ENCODE results near the gene SET.
"Not testable (repeated sequence)": the region's sequence is repeated elsewhere in the genome, so short reads cannot be mapped to it uniquely, and the experiment has no call there.

Gene SET

GRCh38 chr9:128688501-128689292 lies at the start of gene SET:
Gene SET (plus strand): TSS chr9:128689222. CDS start chr9:128689583, 361 bp downstream.
- DNase-seq = peak; percentile 93 to 95

GRCh38 chr9:128640603-128641002 lies 48.4 kb upstream of the SET start:
- DNase-seq = no peak

GRCh38 chr9:128642675-128643245 lies 46.3 kb upstream of the SET start:
- no peak for DNase-seq

GRCh38 chr9:128643519-128644300 lies 45.3 kb upstream of the SET start:
- no peak for DNase-seq

- not testable (repeated sequence) for DNase-seq
These were observed 40.8 kb upstream of the SET start for GRCh38 chr9:128648206-128648605.

- DNase-seq = no peak
These were observed 37.2 kb upstream of the SET start for GRCh38 chr9:128651798-128652197.

- no peak for DNase-seq
These were observed 35.1 kb upstream of the SET start for GRCh38 chr9:128653908-128654307.

GRCh38 chr9:128654481-128654880 lies 34.5 kb upstream of the SET start:
- DNase-seq = no peak

GRCh38 chr9:128656416-128657343 lies 32.3 kb upstream of the SET start, which contains the start of gene DYNC2I2:
Gene DYNC2I2 (minus strand): TSS chr9:128656847. CDS start chr9:128656726, 121 bp downstream.
- DNase-seq = peak; percentile 90 to 91

GRCh38 chr9:128657344-128657704 lies 31.7 kb upstream of the SET start:
- DNase-seq = no peak

- no peak for DNase-seq
These were observed 31.2 kb upstream of the SET start for GRCh38 chr9:128657796-128658195.

- DNase-seq = not testable (repeated sequence)
These were observed 22.5 kb upstream of the SET start for GRCh38 chr9:128666481-128666941.

- DNase-seq = no peak
These were observed 19.2 kb upstream of the SET start for GRCh38 chr9:128669786-128670185.

GRCh38 chr9:128675382-128675781 lies 13.6 kb upstream of the SET start:
- DNase-seq = no peak

- DNase-seq = no peak
These were observed 11.2 kb upstream of the SET start for GRCh38 chr9:128677794-128678193.

GRCh38 chr9:128683340-128684064 lies 5.5 kb upstream of the SET start:
- peak; percentile 36 to 52 for DNase-seq

- no peak for DNase-seq
These were observed 5.0 kb upstream of the SET start for GRCh38 chr9:128684065-128684324.

- DNase-seq = peak; percentile 58 to 80
These were observed 4.5 kb upstream of the SET start for GRCh38 chr9:128684325-128685199.

- DNase-seq = no peak
These were observed 3.2 kb upstream of the SET start for GRCh38 chr9:128685636-128686489.

GRCh38 chr9:128687453-128687852 lies 1.6 kb upstream of the SET start:
- DNase-seq = no peak

All from NCI-H2081 (cell line).